Peyer's patch (tissue), 4 donors: ENCODE results near the gene RPL35A. TPM values are rescaled to one million over a fixed set of nuclear protein-coding genes. Genes with fewer than 3 reads are reported as not detected.
"Not testable (repeated sequence)": the region's sequence is repeated elsewhere in the genome, so short reads cannot be mapped to it uniquely, and the experiment has no call there.

Source experiments
- DNase-seq, 3 donors: peaks; one replicate each; pipeline ENCODE4 v3.0.0-alpha.2; 2017 to 2019
- H3K27ac ChIP-seq, 4 donors: fragments of 200-600 bp; sonication (generic); one replicate each; pipeline ENCODE4 v1.5.1; 2016 to 2019
- H3K27me3 ChIP-seq, 2 donors: fragments of 200-600 bp; sonication (generic); one replicate each; pipeline ENCODE4 v1.5.1; 2019
- H3K36me3 ChIP-seq, 3 donors: fragments of 200-600 bp; sonication (generic); one replicate each; pipeline ENCODE4 v1.5.1; 2016 to 2019
- H3K4me1 ChIP-seq, 4 donors: fragments of 200-600 bp; sonication (generic); one replicate each; pipeline ENCODE4 v1.5.1; 2016 to 2019
- H3K4me3 ChIP-seq, 4 donors: fragments of 200-600 bp; sonication (generic); 1 replicate in 3 of 4; 2 replicates in 1 of 4; pipeline ENCODE4 v1.5.1; 2016 to 2019; ENCODE audit warnings: mild to moderate bottlenecking in 1 of 4
- H3K9me3 ChIP-seq, 4 donors: fragments of 200-600 bp; sonication (generic); one replicate each; pipeline ENCODE4 v1.5.1; 2016 to 2019; ENCODE audit warnings: mild to moderate bottlenecking in 1 of 4
- POLR2A ChIP-seq, 2 donors: fragments of 450-650 bp; IDR thresholded peaks; one replicate each; pipeline ENCODE4 v1.5.1; 2017; ENCODE audit warnings: antibody characterized with exemption in 2 of 2, mild to moderate bottlenecking in 2 of 2, moderate library complexity in 2 of 2
- total RNA-seq, 4 donors: library from RNA; depleted of rRNA; stranded (reverse); fragments of >200 nt; gene quantifications; one replicate each; pipeline ENCODE4 v1.1.0, GENCODE V29; 2016
- TF ChIP-seq, protein P1 (sequence below), 6 experiments: fragments of 450-650 bp in 4 of 6; fragments of 200-600 bp in 2 of 6; sonication (generic) in 1 of 6; IDR thresholded peaks; one replicate each; pipeline ENCODE4 v1.5.1; 2017 to 2019; ENCODE audit warnings: antibody characterized with exemption in 6 of 6, mild to moderate bottlenecking in 3 of 6, moderate library complexity in 1 of 6

Gene RPL35A
- total RNA-seq = 100 to 1,000 TPM; 180 to 519 (median 209) TPM

DNA sequence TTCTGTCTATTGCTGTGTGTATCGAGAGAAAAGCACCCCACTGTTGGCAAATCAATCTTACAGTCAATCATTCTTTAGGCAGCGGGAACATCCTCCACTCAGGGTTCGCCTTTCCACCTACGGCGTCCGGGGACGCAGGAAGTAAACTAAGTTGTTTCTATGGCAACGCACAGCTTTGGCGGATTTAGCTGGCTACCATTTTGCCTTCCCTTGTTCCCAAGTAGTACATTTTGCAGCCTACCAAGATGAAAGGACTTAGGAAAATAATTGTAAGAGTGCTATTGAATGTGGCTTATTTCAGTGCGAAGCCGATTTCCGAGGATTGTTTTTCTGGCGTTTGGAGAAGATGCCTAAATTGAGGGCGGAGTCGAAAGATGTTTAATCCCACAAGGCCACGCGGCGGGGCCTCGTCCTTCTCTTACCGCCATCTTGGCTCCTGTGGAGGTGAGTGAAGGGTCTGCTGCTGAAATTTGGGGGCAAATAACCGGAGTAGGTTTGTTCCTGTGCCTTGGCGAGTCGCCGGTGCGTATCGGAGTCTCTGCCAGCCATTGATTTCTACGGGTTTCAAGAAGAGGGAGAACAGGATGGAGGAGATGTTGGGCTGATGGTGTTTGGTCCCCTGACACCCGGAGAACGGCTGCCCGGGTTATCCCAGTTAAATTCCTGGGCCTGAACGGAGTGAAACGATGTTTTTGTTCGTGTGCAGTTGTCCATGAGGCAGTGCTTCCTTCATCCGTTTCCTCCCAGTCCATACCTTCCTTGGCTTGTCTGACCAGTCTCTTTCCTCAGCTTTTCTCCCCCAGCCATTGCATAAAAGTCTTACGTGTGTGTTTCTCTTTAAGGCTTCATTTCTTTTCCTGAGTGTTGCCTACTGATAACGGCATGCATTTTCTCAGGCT is at the start of gene RPL35A:
TSS of gene RPL35A (plus strand) at position 413 of the 899 bp plus-strand sequence. CDS start 778 bp downstream, outside the sequence.
- TF ChIP-seq, protein P1, sequence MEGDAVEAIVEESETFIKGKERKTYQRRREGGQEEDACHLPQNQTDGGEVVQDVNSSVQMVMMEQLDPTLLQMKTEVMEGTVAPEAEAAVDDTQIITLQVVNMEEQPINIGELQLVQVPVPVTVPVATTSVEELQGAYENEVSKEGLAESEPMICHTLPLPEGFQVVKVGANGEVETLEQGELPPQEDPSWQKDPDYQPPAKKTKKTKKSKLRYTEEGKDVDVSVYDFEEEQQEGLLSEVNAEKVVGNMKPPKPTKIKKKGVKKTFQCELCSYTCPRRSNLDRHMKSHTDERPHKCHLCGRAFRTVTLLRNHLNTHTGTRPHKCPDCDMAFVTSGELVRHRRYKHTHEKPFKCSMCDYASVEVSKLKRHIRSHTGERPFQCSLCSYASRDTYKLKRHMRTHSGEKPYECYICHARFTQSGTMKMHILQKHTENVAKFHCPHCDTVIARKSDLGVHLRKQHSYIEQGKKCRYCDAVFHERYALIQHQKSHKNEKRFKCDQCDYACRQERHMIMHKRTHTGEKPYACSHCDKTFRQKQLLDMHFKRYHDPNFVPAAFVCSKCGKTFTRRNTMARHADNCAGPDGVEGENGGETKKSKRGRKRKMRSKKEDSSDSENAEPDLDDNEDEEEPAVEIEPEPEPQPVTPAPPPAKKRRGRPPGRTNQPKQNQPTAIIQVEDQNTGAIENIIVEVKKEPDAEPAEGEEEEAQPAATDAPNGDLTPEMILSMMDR (IDR thresholded peaks at IDR 0.05) = no peak
- peak; percentile 62 to 67 for TF ChIP-seq POLR2A (IDR thresholded peaks at IDR 0.05)
- Histone ChIP-seq H3K4me1 (peaks cover 0 to 29% (median 9%) of the 10 kb centered on the region in 4 donors), H3K27me3 (no peaks in the 10 kb centered on the region), H3K9me3 (no peaks in the 10 kb centered on the region), H3K4me3 (peak within 1 kb of the TSS; percentile 49 to 73 (median 66)), H3K36me3 (peaks cover 0 to 38% (median 2%) of the 10 kb centered on the region in 3 donors), H3K27ac (peak within 1 kb of the TSS; percentile 68 to 95 (median 89))
- peak; percentile 82 to 94 (median 85) for DNase-seq

DNA sequence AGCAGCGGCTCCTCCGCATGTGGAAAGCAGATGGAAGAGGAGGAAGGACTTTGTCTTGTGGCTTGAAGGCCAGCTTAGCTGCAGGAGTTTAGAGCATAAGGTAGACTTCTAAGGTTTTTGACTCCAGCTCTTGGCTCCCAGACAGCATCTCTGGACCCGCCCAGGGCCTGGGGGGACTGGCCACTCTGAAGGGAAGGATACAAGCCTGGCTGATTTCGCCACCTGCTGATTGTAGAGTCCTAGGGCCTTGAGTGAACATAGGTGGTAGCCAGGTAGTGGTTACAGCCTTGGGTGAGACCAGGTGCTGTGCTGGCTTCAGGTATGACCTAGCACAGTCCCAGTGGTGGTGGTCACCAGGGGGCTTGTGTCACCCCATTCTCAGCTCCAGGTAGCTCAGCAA is 48.4 kb upstream of the RPL35A start:
- Histone ChIP-seq H3K4me3 (no peak overlapping the region), H3K4me1 (peaks cover 0 to 5% (median 0%) of the 10 kb centered on the region in 4 donors), H3K9me3 (no peaks in the 10 kb centered on the region), H3K27me3 (no peaks in the 10 kb centered on the region), H3K27ac (no peak overlapping the region), H3K36me3 (no peaks in the 10 kb centered on the region)
- DNase-seq = no peak
- TF ChIP-seq POLR2A (IDR thresholded peaks at IDR 0.05) = no peak
- TF ChIP-seq, protein P1 (IDR thresholded peaks at IDR 0.05) = no peak

DNA sequence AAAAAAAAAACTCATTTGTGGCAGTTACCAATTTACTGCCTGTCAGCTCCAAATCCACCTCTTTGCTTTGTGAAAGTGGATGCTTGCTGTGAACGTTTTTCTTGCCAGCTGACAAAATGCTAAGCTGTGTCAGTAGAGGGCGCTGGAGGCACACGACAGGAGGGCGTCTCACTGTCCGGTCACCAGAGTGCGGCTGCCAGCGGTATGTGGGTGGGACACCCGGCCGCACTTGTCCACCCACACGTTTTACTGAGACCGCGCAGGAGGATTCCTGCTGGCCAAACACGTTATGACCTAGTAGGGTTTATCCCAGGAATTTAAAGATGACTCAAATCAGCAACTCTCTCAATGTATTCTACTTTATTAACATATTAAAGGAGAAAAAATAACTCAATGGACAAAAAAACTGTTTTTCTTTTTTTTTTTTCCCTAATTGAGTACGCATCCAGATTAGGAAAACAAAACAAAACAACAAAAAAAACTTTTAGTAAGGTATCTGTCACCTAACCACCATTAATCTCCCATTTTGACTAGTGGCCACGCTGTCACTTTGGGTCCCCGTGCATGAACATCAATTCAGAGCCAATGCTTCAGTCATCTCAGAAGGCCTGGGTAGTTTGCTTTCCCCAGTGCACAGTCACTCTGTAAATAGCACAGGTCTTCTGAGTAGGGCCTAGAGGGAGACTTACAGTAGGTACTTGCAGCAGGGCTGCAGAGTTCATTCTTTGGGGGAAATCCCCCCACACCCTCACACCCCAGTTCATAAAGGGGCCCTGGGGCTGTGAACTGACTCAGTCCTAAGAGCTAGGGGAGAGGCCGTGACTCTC is 43.8 kb upstream of the RPL35A start:
- Histone ChIP-seq H3K4me1 (peaks cover 0 to 5% (median 0%) of the 10 kb centered on the region in 4 donors), H3K27ac (no peak overlapping the region), H3K4me3 (no peak overlapping the region), H3K9me3 (no peaks in the 10 kb centered on the region), H3K36me3 (no peaks in the 10 kb centered on the region), H3K27me3 (no peaks in the 10 kb centered on the region)
- no peak for TF ChIP-seq POLR2A (IDR thresholded peaks at IDR 0.05)
- TF ChIP-seq, protein P1 (IDR thresholded peaks at IDR 0.05) = peak; percentile 61 to 88 (median 84)
- peak; percentile 75 to 91 (median 79) for DNase-seq

DNA sequence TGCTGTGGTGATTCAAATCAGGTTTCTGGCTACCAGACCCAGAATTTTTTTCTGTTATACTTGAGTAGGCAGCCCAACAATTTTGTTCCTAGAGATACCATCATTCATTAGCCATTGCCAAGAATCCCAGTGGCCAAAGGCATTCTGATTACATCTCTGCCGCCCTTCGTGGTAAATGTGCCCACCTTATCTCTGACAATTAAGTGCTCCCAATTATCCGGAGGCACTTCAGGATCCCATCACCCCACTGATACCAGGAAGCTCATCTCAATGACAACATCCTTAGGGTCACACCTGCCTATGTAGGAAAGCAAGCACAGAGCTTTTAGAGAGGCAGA is 43.2 kb upstream of the RPL35A start:
- no peak for DNase-seq
- H3K36me3 ChIP-seq = no peaks in the 10 kb centered on the region
- TF ChIP-seq POLR2A (IDR thresholded peaks at IDR 0.05) = no peak
- TF ChIP-seq, protein P1 (IDR thresholded peaks at IDR 0.05) = no peak
- H3K4me1 ChIP-seq = peaks cover 0 to 5% (median 0%) of the 10 kb centered on the region in 4 donors
- no peaks in the 10 kb centered on the region for H3K9me3 ChIP-seq
- H3K27me3 ChIP-seq = no peaks in the 10 kb centered on the region
- no peak overlapping the region for H3K27ac ChIP-seq
- H3K4me3 ChIP-seq = no peak overlapping the region

DNA sequence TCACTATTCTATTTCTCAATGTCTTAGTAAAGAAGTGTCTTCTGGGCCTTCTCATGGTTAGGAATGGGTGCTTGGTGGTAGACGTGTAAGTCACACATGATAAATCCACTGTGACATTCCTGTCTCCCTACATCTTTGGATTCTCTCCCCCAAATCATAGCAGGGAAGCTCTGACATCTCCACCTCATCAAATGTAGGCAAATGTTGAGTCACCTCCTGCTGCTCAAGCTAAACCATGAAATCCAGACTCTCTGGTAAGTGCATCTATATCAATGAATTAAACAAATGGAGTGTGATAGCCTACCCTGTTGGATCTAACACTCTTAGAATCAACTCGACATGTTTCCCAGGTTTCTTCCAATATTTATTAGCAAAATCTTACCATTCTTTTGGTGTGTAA is 42.8 kb upstream of the RPL35A start:
- no peak for TF ChIP-seq POLR2A (IDR thresholded peaks at IDR 0.05)
- TF ChIP-seq, protein P1 (IDR thresholded peaks at IDR 0.05) = no peak
- H3K27me3 ChIP-seq = no peaks in the 10 kb centered on the region
- no peaks in the 10 kb centered on the region for H3K9me3 ChIP-seq
- DNase-seq = no peak
- no peak overlapping the region for H3K4me3 ChIP-seq
- no peaks in the 10 kb centered on the region for H3K36me3 ChIP-seq
- H3K27ac ChIP-seq = no peak overlapping the region
- peaks cover 0 to 5% (median 0%) of the 10 kb centered on the region in 4 donors for H3K4me1 ChIP-seq

DNA sequence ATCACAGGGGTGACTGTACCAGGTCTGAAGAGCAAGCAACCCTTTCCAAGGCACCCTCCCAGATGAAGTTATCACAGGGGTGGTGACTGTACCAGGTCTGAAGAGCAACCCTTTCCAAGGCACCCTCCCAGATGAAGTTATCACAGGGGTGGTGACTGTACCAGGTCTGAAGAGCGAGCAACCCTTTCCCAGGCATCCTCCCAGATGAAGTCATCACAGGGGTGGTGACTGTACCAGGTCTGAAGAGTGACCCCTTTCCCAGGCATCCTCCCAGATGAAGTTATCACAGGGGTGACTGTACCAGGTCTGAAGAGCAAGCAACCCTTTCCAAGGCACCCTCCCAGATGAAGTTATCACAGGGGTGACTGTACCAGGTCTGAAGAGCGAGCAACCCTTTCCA is 41.4 kb upstream of the RPL35A start:
- DNase-seq, H3K36me3 ChIP-seq, H3K4me3 ChIP-seq, H3K27me3 ChIP-seq, H3K4me1 ChIP-seq, H3K27ac ChIP-seq, H3K9me3 ChIP-seq: not testable (repeated sequence)
